Germinal center (tissue), 1 donor: ENCODE measurements around the gene EMID1.

ENCODE experiments used
- DNase-seq: peaks from one replicate; pipeline ENCODE4 v3.0.0; 2012; ENCODE audit warnings: mixed read lengths, low spot score

Gene EMID1

GRCh38 chr22:29260601-29261315 lies 55.1 kb downstream of the EMID1 start:
- no peak for DNase-seq

GRCh38 chr22:29263791-29264276 lies 58.1 kb downstream of the EMID1 start:
- no peak for DNase-seq

GRCh38 chr22:29265305-29265704 lies 59.6 kb downstream of the EMID1 start:
- no peak for DNase-seq

- DNase-seq: no peak
Observed at GRCh38 chr22:29265929-29266328, 60.2 kb downstream of the EMID1 start.

GRCh38 chr22:29266564-29267461 lies 61.1 kb downstream of the EMID1 start:
- no peak for DNase-seq

- DNase-seq: no peak
Observed at GRCh38 chr22:29267462-29267857, 61.8 kb downstream of the EMID1 start.

GRCh38 chr22:29267858-29268510 lies 62.3 kb downstream of the EMID1 start, which contains the start of the genes EWSR1 and RHBDD3:
Gene EWSR1, plus strand, starts transcription at chr22:29268268. Its CDS starts 69 bp downstream, at chr22:29268337.
Gene RHBDD3, minus strand, starts transcription at chr22:29267981. Its CDS starts 2,355 bp downstream, at chr22:29265626.
- DNase-seq: peak; percentile 92

- DNase-seq: peak; percentile 23
Observed at GRCh38 chr22:29268511-29269229, 63.0 kb downstream of the EMID1 start.

GRCh38 chr22:29269230-29269604 lies 63.5 kb downstream of the EMID1 start:
- DNase-seq: no peak

GRCh38 chr22:29269731-29270474 lies 64.2 kb downstream of the EMID1 start:
- DNase-seq: no peak

- DNase-seq: no peak
Observed at GRCh38 chr22:29270475-29271271, 65.0 kb downstream of the EMID1 start.

GRCh38 chr22:29272624-29273023 lies 66.9 kb downstream of the EMID1 start:
- DNase-seq: no peak

- no peak for DNase-seq
Observed at GRCh38 chr22:29275167-29275566, 69.5 kb downstream of the EMID1 start.

- no peak for DNase-seq
Observed at GRCh38 chr22:29275819-29276565, 70.3 kb downstream of the EMID1 start.

GRCh38 chr22:29277927-29278326 lies 72.2 kb downstream of the EMID1 start:
- no peak for DNase-seq

GRCh38 chr22:29284196-29284595 lies 78.5 kb downstream of the EMID1 start:
- DNase-seq: no peak

- no peak for DNase-seq
Observed at GRCh38 chr22:29288837-29289236, 83.1 kb downstream of the EMID1 start.

GRCh38 chr22:29290061-29290460 lies 84.4 kb downstream of the EMID1 start:
- no peak for DNase-seq

- DNase-seq: no peak
Observed at GRCh38 chr22:29291215-29291614, 85.5 kb downstream of the EMID1 start.
